Activated CD8-positive, alpha-beta memory T cell treated with anti-CD3 and anti-CD28 coated beads for 1 hour (primary cell): Measurements from ENCODE around the gene PTCD2.
A peak's percentile ranks its signal among the peaks of the same experiment; 100 is the strongest.
"Not testable (repeated sequence)": the region's sequence is repeated elsewhere in the genome, so short reads cannot be mapped to it uniquely, and the experiment has no call there.

Experiments
- DNase-seq, 2 donors: peaks; one replicate each; pipeline ENCODE4 v3.0.0-alpha.2; 2020; ENCODE audit warnings: low read depth in 1 of 2; ENCODE audit errors: extremely low read depth in 1 of 2

Gene PTCD2

DNA sequence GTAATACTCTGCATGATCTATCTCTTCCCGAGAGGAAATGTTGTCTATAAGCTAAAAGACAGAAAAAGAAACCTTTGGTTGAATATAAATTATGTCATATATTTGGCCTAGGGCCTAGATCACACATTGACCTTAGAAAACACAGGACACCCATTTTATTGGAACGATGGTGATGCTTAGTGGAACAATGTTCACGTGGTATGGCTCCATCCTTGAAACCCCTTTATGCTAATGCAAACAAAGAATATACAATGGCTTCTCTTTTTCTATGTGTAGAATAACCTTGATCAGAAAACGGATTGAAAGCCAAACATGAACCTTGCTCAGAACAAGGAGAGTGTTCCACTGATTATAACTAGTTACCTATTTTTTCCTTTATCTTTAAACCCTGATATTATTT, 24.6 kb upstream of the PTCD2 start:
- DNase-seq: no peak

DNA sequence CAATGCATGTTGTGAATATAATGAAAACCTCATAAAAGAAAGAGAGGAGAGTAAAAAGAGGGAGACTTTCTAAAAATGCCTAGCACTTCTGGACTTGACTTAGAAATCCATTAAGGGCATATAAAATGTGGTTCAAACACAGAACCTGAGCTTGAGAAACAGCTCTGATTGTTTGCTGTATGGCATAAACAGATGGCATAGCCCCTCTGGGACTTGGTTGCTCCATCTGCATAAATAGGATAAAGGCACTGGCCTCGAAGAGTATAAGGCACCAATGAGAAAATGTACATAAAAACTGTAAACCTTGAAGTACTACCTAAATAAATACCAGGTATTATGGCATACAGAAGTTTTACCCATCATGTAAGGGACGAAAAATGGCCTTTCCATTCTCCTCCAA, 23.9 kb upstream of the PTCD2 start:
- no peak for DNase-seq

DNA sequence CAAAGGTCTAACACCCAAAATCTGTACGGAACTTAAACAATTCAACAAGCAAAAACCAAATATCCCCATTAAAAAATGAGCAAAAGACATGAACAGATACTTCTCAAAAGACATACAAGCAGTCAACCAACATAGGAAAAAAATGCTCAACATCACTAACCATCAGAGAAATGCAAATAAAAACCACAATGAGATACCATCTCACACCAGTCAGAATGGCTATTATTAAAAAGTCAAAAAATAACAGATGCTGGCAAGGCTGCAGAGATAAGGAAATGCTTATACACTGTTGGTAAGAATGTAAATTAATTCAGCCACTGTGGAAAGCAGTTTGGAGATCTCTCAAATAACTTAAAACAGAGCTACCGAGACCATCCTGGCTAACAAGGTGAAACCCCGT, 22.0 kb upstream of the PTCD2 start:
- DNase-seq: not testable (repeated sequence)

DNA sequence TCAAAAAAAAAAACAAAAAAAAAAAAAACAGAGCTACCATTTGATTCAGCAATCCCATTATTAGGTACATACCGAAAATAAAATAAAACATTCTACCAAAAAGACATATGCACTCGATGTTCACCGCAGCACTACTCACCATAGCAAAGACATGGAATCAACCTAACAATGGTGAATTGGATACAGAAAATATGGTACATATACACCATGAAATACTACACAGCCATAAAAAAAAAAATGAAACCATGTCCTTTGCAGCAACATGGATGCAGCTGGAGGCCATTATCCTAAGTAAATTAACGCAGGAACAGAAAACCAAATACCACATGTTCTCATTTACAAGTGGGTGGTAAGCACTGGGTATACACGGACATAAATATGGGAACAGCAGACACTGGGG, 21.5 kb upstream of the PTCD2 start:
- no peak for DNase-seq

DNA sequence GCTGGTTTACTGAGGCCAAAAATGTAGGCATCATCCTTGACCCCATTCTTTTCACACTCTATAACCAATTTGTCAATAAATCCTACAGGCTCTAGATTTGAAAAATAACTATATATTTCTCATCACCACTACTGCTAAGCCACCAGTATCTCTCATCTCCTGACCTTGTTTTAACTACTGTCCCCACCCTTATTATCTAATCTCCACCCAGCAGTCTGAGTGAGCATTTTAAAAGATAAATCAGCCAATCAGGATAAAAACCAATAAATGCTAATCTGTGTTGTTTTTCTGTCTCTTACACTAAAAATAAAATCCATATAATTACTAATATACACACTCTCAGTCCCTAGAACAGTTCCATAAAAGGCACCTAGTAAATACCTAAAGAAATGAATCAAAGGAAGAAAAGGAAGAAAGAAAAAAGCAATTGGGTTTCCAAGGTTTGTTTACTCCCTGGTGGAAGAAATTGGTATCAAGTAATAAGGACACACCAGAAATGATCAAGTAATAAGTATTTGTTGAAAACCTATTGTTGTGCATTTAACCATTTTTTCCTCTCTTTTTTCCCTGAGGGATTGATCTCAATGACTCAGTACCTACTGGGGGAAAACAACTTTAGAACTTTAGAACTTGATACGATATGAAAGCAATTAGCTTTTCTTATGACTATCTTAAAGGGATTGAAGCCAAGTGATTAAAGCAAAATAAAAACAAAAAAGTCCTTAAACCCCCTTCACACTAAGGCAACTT, 19.4 kb upstream of the PTCD2 start:
- DNase-seq: no peak

DNA sequence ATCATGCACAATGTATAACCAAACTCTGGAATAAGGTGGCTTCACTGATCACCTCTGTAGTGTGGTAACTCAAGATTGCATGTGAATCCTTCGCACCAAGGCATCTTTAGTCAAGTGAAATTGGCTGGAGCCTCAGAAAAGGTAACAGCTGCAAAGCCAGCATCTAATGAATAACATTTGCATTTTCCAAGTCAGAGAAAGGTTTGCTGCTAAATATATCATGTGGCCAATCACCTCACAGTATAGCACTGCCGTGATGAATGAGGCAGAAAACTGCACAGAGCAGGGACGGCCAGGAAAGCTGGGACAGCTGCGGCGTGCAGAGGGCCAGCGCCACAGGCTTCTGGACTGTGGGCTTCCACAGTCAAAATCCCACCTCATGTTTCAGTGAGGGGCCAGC, 18.6 kb upstream of the PTCD2 start:
- no peak for DNase-seq

DNA sequence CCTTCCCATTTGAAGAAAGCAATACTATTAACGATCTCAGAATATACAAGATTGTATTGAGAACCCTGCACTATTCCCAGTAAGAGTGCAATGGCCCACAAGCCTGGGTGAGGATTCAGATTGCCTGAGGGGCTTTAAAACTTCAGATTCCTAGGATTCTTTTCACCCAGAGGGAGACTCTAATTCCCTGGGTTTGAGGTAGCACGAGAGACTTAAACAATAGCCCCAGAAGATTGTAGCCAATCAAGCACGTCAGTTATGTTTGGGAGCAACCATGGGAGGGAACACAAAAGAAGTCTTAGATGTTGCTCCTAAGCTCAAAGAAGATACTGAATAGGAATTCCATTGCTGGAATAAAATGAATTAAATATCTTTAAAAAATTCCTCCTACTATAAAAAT, 18.0 kb upstream of the PTCD2 start:
- DNase-seq: no peak

DNA sequence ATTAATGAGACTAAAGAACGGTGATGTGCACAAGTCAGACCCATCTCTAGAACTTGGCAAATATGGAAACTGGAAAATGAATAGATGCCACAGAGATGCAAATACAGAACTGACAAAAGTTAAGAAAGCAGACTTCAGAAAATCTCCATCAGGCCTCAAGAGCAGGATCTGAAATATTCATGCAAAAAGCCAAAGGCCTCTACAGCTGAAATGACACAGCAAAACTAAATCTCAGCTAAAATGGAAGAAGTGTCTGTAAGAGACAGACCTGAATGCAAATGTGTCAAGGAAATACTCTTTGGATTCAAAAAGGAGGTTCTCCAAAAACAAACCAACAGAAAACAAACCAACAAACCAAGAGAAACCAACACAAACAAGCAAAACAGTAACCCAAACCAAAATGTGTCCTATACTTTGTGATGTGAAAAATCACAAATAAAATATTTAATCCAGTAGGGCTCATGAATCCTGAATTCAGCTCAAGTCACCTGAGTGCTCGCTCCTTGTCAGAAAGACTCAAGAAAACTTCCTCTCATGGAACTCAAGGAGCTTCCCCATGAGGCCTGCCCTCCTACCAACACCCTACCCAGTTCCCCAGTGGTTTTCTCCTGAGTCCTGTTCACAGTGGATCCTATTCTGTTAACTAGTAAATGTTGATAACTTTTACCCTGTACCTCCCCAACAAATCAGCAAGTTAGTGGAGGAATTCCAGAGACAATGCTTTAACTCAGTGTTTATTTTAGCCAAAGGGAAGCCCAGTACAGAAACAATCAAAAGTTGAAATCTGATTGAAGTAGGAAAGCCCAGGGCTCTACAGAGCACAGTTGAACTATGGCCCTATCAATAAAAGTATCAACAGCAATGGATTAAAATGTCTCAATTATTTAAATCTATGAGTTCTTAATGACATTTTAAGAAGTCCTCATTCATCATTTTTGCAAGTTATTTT, 14.7 kb upstream of the PTCD2 start:
- no peak for DNase-seq

DNA sequence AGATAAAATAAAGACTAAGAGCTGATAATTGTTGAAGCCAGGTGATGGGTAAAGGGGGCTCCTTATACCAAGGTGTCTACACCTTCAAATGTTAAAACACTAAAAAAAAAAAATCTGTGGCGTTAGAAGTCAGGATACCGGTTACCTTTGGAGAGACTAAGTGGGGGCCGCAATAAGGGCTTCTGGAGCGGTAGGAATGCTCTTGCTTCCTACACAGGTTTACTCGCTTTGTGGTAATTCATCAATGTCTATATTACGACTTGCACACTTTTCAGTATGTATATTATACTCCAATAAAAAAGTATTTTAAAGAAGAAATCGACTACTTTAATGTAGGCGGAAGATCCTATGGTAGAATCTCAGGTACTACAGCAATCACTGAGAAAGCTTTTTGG, 12.6 kb upstream of the PTCD2 start:
- DNase-seq: no peak

DNA sequence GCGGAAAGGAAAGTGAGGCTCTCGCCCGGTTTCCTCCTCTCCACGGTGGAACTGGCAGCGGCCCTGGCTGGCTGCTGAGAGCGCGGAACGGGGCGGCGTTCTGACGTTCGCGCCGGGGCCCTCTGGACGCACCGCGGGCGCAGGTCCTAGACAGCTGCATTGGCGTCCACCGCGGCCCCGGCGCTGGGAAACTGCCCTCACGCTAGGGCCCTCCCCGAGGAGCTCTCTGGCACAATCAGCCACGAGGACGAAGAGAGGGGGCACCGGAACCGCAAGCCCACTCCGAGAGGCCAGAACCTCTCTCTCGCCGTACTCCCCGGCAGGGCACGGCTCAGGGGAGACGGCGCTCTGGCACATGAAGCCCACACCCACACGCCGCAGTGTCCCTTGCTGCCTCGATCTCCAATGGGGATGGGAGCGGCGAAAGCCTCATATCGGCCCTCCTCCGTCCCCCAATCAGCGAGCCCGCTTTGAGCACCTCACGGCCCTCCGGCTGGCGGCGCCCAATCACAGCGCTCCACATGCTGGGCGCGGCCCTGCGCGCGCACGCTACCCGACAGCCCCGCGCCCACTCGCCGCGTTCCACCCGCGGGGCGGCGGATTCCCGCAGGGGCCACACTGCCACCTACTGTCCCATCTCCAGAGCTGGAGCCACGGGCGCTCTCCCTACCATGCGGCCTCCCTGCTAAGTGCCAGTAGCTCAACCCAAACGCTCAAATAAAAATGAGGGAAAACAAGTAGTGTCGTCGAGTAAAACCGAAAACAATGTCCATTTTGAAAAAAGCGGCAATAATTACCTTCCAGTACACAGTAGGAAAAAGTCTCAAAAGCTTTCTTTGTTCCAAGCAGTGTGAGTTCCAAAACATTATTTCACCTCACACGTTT, 12.0 kb upstream of the PTCD2 start:
- peak; percentile 89 to 92 for DNase-seq

DNA sequence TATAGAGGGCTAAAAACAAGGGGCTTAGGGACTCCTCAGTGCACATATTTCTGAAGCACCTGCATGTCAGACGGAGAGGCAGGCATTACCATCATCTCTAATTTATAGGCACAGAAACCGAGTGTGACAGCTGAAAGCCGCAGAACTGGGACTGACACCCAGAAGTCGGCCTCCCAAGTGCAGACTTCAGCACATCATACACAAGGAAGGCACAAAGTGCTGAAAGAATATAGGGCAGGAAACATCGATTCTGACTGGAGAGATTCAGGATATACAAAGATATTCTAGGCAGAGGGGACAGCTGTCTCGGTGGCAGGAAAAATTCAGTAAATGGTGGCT, 11.4 kb upstream of the PTCD2 start:
- no peak for DNase-seq

DNA sequence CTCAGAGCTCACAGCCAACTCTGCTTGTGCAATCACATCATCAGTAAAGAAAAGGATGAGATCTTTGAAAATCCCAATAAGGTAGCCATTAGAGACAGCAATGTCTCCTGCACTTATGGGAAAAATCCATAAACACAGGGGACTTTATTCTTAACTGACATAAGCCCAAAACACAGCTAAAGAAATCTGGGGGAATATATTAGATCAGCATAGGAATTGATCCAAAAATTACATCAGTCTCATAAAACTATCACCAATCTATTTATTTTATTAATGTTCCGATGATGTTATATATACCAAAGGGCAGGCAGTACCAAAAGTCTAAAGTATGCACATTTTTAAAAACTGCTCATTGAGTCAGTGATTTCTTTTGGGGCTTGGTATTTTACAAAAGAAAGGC, 7.0 kb upstream of the PTCD2 start:
- DNase-seq: no peak

DNA sequence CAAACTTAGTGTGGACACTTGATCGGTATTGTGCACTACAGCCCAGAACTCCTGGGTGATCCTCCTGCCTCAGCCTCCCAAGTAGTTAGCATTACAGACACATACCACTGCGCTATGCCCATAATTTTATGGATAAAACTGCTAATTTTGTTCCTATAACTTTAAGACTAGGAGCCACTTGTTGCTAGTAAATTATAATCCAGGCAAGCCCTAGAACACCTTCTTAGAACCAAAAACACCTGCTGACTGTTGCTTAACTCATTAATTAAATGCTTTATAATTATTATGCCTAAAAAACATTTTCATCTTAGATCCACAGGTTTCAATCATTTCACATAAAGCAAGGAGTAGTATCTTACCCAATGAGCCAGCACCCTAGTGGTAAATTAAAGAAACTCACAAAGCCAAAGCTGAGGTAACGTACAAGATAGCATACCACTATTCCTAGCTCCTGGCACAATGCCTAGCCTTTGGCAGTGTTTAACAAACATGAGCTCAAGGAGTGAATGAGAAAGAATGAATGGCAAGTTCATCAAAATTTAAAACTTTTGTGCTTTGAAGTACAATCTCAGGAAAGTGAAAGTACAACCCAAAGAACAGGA, 5.5 kb upstream of the PTCD2 start:
- DNase-seq: no peak

DNA sequence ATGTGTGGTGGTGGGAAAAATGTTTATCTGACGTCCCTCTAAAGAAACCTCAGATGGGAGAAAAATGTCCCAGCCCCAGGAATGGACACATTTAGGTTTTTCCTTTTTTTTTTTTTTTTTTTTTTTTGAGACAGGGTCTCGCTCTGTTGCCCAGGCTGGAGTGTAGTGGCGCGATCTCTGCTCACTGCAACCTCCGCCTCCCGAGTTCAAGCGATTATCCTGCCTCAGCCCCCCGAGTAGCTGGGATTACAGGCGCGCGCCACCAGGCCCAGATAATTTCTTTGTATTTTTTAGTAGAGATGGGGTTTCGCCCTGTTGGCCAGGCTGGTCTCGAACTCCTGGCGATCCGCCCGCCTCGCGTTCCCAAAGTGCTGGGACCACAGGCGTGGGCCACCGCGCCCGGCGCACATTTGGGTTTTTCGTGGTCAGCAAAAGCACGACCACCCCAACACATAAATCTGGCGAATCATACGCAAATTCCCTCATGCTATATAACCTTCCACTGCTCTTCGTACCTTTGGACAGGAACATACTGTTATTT, 668 bp upstream of the PTCD2 start:
- not testable (repeated sequence) for DNase-seq

DNA sequence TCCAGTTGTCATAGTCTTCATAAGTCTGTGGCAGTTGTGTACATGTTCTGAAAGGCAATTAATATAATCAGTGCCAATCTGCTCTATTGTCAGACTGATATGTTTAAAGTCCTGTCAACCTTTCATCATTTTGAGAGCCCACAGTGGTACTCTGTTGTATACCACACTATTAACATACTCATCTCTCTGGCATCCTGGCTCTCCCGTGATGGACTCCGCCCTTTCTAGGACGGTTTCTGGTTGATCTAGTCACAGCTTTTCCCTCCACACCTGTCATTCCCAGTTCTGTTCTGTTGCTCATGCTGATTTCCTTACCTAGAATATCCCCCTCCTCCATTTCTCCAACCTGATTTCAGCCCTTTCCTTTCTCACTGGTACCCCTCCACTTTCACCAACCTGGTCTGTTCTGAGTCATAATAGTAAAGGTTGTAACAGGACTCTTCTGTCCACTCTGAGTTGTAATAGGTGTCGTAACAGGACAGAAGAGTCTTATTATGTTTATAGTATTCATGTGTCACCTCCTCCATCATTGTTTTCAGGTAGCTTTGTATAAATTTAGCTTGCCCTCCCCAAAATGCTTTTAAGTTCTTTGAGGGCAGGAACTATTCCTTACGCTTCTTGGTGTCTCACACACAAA, 4.1 kb downstream of the PTCD2 start:
- DNase-seq: no peak

DNA sequence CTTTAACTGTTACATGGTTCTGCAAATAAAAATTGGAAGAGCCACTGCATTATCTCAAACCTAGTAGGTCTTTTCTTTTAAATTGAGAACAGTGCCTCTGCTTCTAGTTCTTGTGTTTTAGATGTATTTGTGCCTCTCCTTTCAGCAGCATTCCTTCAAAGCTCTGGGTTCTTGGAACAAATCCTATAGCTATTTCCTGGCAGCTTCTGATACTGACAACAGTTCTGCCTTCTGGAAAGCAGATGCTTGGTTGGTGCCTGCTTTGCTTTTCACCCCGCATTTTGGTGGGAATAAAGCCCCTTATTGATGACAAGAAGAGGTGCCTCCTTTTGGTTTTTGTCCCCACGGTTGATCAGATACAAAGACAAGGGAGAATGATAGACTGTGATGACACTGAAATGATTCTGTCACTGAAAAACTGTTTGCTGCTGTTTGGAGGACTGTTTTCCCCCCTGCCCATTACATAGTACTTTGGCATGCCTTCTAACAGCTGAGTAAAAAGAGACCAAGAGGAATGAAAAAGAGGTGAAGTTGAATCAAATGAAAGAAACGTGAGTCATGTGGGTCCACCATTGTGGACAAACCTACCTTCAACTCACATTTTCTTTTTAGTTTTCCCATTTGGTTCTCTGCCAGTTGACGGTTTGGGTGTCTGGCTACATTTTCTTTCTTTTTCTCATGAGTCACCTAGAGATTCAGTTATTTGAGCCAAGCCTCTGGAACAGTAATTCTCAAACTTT, 5.6 kb downstream of the PTCD2 start:
- no peak for DNase-seq

DNA sequence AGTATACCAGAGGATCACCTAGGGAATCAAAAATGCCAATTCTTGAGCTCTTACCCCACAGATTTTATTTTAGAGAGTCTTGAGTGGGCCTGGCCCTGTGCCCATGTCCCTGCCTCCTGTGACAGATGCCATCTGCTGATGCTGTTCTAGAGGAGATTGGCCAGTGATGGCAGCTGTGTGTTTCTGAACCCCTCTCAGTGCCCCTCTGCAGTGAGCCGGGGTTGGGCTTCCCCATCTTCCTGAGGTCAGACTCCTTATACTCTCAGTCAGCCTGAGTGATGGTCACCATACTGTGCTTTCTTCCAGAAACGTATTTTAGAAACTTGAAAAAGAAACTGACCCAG, 6.1 kb downstream of the PTCD2 start:
- no peak for DNase-seq

DNA sequence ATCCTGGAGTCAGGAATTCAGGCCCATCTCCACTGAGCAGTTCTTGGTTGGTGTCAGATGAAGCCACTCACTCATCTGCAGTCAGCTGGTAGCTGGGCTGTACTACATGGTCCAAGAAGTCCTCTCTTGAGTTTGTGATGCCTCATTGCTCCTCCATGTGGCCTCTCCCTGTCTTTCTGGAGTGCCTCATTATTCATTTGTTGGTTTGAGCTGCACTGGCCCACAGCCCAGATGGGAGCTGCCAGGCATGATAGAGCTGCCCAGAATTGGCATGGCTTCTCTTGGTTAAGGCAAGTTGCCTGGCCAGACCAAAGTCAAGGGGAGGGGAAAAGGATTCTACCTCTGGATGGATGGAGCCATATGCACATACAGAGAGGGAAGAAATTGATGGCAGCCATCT, 8.0 kb downstream of the PTCD2 start:
- no peak for DNase-seq

DNA sequence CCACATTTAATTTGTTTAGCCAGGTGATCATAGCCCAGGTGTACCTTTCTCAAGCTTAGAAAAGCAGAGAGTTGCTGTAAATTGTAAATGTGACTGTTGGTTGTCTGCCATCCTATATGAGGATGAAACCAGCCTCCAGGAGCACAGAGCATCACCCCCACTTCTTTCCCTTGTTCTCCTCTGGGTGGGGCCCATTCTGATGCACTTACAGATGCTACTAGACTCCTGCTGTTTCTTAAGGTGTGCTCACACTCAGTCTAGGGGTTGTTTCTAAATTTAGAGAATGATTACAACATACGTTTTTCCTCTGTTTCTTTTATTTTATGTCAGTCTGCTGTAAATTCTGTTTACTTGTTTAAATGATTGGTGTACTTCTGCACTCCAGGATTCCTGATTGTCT, 10.5 kb downstream of the PTCD2 start:
- DNase-seq: no peak

DNA sequence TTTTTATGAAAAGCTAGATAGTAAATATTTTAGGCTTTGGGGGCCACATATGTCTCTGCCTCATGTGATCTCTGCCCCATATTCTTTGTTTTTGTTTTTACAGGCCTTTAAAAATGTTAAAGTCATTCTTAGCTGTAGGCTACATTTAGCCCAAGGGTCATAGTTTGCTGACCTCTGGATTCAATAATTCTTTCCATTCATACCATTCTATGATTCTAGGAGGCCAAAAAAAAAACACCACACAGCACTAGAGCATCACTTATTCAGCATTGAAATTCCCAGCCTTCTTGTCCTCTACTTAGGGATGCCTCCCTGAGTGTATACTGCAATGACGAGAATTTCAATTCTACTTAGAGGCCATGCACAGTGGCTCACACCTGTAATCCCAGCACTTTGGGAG, 17.0 kb downstream of the PTCD2 start:
- DNase-seq: no peak
